C4-2B (cell line): ENCODE results near the gene ASIC2.
"Not testable (repeated sequence)": the region's sequence is repeated elsewhere in the genome, so short reads cannot be mapped to it uniquely, and the experiment has no call there.

ENCODE experiments used
- H3K27ac ChIP-seq: fragments of 450-650 bp; 2 replicates; pipeline ENCODE4 v1.5.1; 2017
- CTCF ChIP-seq: fragments of 450-650 bp; conservative IDR thresholded peaks from 2 replicates; pipeline ENCODE4 v1.5.1; 2017; ENCODE audit warnings: mild to moderate bottlenecking
- ZFX ChIP-seq: fragments of 450-650 bp; IDR thresholded peaks from 2 replicates; pipeline ENCODE4 v1.6.1; 2017

The ASIC2 gene

DNA sequence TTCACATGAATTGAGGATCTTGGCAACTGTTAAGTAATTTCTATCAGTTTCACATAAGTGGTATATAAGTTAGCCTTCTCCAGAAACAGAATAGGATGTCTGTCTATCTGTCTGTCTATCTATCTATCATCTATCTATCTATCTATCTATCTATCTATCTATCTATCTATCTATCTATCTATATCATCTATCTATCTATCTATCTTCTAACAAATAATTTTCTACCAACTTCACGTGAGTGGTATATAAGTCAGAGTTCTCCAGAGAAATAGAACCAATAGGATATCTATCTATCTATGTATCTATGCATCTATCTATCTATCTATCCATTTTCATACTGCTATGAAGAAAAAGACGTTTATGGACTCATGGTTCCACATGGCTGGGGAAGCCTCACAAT, 312.9 kb downstream of the ASIC2 start:
- no peak overlapping the region for H3K27ac ChIP-seq
- no peak for TF ChIP-seq ZFX
- no peak for TF ChIP-seq CTCF

DNA sequence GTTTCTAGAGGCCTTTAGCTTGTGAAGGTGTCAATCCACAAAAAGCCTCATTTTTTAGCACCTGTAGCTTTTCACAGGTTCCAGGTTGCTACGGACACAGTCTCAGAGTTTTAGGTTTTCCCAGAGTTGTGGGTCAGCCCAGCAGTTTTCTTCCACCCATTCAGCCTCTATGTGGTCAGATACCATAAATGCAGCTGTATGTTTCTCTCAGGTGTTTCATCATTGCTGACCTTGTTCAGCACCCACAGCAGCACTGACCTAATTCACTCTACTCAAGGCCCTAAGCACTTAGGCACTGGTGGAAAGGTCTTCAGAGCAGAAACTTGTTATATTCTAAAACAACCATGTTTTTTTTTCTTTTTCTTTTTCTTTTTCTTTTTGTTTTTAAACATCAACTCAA, 316.5 kb downstream of the ASIC2 start:
- H3K27ac ChIP-seq, result no peak overlapping the region
- TF ChIP-seq CTCF, result no peak
- TF ChIP-seq ZFX, result no peak

DNA sequence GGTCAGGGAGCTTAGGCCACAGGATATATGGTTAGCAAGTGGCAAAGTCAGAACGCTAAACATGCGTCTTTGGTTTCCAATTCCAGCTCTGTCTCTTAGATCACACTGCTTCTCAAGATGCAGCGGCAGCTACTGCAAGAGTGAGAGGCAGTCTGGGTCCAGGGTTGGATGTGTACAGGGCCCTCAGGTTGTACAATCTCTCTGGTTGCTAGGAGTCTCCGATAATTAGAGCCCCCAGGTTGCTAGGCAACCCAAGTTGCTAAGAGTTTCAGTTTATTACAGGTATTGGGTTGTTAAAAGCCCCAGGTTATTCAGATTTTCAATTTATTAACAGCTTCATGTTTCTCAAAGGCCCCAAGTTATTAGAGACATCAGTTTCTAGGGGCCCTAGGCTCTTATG, 317.0 kb downstream of the ASIC2 start:
- TF ChIP-seq ZFX, result no peak
- TF ChIP-seq CTCF, result no peak
- no peak overlapping the region for H3K27ac ChIP-seq

DNA sequence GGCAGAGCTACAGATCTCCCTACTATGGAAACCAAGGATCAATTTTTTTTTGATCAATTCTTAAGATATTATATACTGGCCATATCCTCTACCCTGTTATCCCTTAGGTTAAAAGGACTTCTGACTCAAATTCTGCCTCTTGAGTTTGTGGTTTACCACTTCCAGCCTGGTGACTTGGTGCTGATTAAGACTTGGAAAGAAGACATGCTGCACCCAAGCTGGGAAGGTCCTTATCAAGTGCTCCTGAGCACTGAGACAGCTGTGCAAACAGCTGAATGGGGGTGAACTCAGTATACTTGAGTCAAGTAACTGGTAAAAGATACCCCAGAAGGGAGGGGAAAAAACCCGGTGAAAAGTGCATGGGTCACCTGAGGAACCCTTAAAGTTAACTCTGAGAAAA, 321.9 kb downstream of the ASIC2 start:
- TF ChIP-seq ZFX (no peak), CTCF (no peak)
- no peak overlapping the region for H3K27ac ChIP-seq

GRCh38 chr17:32970281-32970680, 322.8 kb downstream of the ASIC2 start:
- no peak overlapping the region for H3K27ac ChIP-seq

GRCh38 chr17:32969231-32969630, 323.9 kb downstream of the ASIC2 start:
- H3K27ac ChIP-seq, result not testable (repeated sequence)

More at GRCh38 chr17:32970281-32970680, 322.8 kb downstream of the ASIC2 start:
- no peak for TF ChIP-seq CTCF
- TF ChIP-seq ZFX, result no peak

DNA sequence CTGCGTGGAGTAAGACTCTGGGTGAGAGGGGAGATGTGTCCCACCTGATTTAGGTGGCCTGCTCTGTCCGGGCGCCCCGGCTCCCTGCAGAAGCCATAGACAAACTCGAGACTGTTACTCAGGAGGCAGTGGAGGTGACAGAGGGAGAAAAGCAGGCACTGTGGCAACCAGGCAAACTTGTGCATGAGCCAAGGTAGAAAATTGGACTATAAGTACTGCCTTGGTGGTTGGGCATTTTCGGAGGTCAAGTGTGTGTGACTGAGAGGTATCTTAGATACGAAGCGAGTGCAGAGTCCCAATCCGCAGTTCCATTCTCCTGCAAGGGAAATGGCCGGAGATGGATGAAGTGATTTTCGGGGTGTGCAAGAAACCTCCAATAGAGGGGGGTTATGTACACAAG, 328.6 kb downstream of the ASIC2 start:
- no peak overlapping the region for H3K27ac ChIP-seq
- TF ChIP-seq ZFX (no peak), CTCF (no peak)
